GM18951 (cell line): ENCODE data around the gene NIPSNAP2.

Experiments used
- POLR2A ChIP-seq: IDR thresholded peaks from 4 replicates; pipeline ENCODE4 v1.6.1; 2011; ENCODE audit warnings: mild to moderate bottlenecking; ENCODE audit not compliant: insufficient read length, insufficient read depth; ENCODE audit errors: extremely low read depth
- in situ Hi-C: fragments of 300-500 bp; cut with MboI; formaldehyde crosslinking; loops from one replicate; pipeline ENCODE4 v1.12.0; 2022; ENCODE audit warnings: low sequenced_read_pairs, mixed read lengths, inconsistent platforms; ENCODE audit not compliant: unreplicated experiment

NIPSNAP2 gene

DNA sequence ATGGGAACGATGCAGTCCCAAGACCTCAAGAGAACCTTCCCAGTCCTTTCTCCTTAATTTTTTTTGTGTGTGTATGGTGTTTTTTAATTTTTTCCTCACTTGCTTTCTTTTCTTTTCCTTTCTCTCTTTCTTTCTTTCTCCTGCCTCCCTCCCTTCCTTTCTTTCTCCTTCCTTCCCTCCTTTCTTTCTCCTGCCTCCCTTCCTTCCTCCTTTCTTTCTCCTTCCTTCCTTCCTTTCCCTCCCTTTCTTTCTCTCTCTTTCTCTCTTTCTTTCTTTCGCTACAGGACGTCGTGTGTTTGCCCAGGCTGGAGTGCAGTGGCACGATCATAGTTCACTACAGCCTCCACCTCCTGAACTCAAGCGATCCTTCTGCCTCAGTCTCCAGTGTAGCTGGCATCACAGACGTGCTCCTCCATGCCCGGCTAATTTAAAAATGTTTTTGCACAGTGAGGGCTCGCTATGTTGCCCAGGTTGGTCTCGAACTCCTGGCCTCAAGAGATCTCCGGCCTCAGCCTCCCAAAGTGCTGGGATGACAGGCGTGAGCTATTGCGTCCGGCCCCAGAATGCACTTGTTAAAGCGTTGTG lies 709 bp upstream of the NIPSNAP2 start:
- TF ChIP-seq POLR2A, result no peak
- in situ Hi-C loops, result loop anchor here (25.0 kb wide), 2 partner anchors 326 to 676 kb away; no protein-coding TSS in a partner anchor

- in situ Hi-C loops, result loop anchor here (25.0 kb wide), 2 partner anchors 328 to 678 kb away; no protein-coding TSS in a partner anchor
- no peak for TF ChIP-seq POLR2A
Observed at GRCh38 chr7:55965100-55965470, 700 bp downstream of the NIPSNAP2 start.

DNA sequence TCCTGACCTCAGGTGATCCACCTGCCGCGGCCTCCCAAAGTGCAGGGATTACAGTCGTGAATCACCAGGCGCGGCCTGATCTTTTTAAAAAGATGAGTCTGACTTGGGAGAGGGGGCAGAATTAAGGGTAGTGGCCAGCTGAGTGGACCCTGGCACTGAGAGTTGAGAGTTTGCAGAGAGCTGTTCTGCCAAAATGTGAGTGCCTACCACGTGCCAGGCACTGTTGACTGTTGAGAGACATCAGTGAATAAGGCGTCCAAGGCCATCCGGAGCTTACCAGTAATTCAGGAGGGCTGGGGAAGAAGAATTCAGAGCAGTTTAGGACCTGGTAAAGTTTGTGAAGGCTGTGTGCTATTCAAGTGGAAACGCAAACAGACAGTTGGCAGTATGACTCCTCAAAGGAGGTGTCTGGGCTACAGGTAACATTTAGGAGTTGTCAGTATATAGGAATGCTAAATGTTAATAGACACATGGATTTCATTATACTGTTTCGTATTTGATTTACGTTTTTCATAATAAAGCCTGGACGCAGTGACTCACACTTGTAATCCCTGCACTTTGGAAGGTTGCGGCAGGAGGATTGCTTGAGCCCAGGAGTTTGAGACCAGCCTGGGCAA lies 1.5 kb downstream of the NIPSNAP2 start:
- TF ChIP-seq POLR2A, result no peak
- in situ Hi-C loops, result loop anchor here (25.0 kb wide), 2 partner anchors 329 to 679 kb away; no protein-coding TSS in a partner anchor

- in situ Hi-C loops, result loop anchor here (25.0 kb wide), 2 partner anchors 330 to 680 kb away; no protein-coding TSS in a partner anchor
- no peak for TF ChIP-seq POLR2A
Observed at GRCh38 chr7:55966851-55967250, 2.5 kb downstream of the NIPSNAP2 start.

GRCh38 chr7:55969391-55969790 lies 5.0 kb downstream of the NIPSNAP2 start:
- in situ Hi-C loops, result loop anchor here (25.0 kb wide), 2 partner anchors 332 to 682 kb away; no protein-coding TSS in a partner anchor
- TF ChIP-seq POLR2A, result no peak

DNA sequence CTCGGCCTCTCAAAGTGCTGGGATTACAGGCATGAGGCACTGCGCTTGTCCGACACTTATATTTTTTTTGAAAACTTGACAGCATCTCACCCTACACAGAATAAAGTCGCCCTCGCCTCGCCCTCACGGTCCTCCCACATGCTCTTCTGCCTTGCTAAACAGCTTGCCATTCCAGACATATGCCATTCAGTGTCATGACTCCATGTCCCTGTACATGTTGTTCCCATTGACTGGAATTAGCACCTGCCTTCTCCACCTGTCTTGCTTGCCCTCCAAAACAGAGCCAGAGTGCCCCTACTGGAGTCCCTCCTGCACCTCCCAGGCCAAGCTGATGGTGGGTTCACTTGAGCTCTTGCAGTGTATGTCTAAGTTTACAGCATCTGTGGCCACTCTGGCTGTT lies 6.2 kb downstream of the NIPSNAP2 start:
- TF ChIP-seq POLR2A, result no peak
- in situ Hi-C loops, result loop anchor here (25.0 kb wide), 2 partner anchors 333 to 683 kb away; no protein-coding TSS in a partner anchor

- in situ Hi-C loops, result loop anchor here (25.0 kb wide), 2 partner anchors 334 to 684 kb away; no protein-coding TSS in a partner anchor
- no peak for TF ChIP-seq POLR2A
Observed at GRCh38 chr7:55970978-55971377, 6.6 kb downstream of the NIPSNAP2 start.

GRCh38 chr7:55973747-55974250 lies 9.4 kb downstream of the NIPSNAP2 start:
- TF ChIP-seq POLR2A, result no peak

GRCh38 chr7:55975988-55976633 lies 11.7 kb downstream of the NIPSNAP2 start:
- no peak for TF ChIP-seq POLR2A
- in situ Hi-C loops, result no loop called here

More at GRCh38 chr7:55973747-55974250, 9.4 kb downstream of the NIPSNAP2 start:
- in situ Hi-C loops, result loop anchor here (25.0 kb wide), 2 partner anchors 336 to 686 kb away; no protein-coding TSS in a partner anchor

DNA sequence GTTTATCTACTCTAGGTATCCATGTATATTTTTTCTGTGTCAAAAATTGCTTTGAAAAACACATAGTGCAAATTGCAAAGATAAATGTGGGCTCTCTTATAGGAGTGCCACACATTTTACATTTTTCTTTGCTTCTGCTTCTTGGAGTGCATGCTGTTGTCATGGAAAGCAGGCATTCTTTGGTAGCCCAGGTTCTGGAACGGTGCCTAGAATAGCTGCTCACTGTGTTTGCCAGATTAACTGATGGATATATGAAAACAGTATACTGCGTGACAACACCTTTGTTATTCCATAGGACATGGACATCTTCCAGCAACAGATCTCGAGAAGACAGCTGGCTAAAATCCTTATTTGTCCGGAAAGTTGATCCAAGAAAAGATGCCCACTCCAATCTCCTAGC lies 13.4 kb downstream of the NIPSNAP2 start:
- TF ChIP-seq POLR2A, result no peak
- in situ Hi-C loops, result no loop called here

DNA sequence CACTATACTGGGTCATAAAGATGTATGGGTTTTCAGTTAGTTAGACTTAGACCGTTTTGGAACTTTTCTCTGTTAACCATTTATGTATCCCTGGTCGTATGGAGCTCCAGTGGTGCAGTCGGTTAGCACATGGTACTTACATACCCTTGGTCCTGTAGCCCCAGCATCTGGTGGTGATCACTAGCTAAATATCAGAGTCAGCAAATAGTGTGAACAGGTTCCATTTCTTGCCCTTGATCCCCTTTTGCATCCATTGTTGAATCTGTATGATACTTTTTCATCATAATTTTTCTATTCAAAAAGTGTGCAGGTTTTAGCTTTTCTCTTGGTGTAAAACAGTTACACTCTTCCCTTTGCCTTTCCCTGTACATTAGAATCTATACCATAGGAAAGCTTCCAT lies 15.9 kb downstream of the NIPSNAP2 start:
- in situ Hi-C loops, result no loop called here
- no peak for TF ChIP-seq POLR2A

GRCh38 chr7:55983537-55983936 lies 19.2 kb downstream of the NIPSNAP2 start:
- no peak for TF ChIP-seq POLR2A
- in situ Hi-C loops, result no loop called here

DNA sequence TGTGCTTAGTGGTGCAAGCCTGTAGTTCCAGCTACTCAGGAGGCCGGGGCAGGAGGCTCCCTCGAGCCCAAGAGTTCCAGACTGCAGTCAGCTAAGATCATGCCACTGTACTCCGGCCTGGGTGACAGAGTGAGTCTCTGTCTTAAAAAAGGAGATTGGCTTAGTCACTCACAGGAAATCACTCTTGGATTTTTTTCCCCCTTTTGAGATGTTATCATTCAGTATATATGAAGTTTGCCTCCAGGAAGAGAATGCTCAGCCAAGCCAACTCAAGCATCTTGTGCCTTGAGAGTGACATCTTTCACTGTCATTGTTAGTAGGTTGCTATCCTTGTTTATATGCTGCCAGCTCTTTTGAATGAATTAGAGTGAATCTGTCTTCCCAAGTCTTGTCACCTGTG lies 28.0 kb downstream of the NIPSNAP2 start:
- no peak for TF ChIP-seq POLR2A
- in situ Hi-C loops, result no loop called here
